OCI-LY1 (cell line): Measurements from ENCODE around the gene TLR8.
A peak's percentile ranks its signal among the peaks of the same experiment; 100 is the strongest.
"Not testable (repeated sequence)": the region's sequence is repeated elsewhere in the genome, so short reads cannot be mapped to it uniquely, and the experiment has no call there.

Experiments
- H2AFZ ChIP-seq: fragments of 200-600 bp; sonication (generic), shearing (Covaris generic); 2 replicates; pipeline ENCODE4 v1.6.0; 2014; ENCODE audit warnings: antibody characterized with exemption, mild to moderate bottlenecking, low read length
- H3F3A ChIP-seq: fragments of 200-600 bp; sonication (generic), shearing (Covaris generic); 2 replicates; pipeline ENCODE4 v1.6.0; 2014; ENCODE audit warnings: mild to moderate bottlenecking, antibody characterized with exemption, low read length, moderate library complexity; ENCODE audit not compliant: insufficient read depth
- H3K27ac ChIP-seq: fragments of 200-600 bp; sonication (generic); 2 replicates; pipeline ENCODE4 v1.5.1; 2014; ENCODE audit warnings: low read length, mixed run types, mild to moderate bottlenecking, low read depth; ENCODE audit not compliant: poor library complexity, severe bottlenecking
- H3K27me3 ChIP-seq: fragments of 200-600 bp; sonication (generic); 2 replicates; pipeline ENCODE4 v1.6.0; 2014; ENCODE audit warnings: antibody characterized with exemption, mild to moderate bottlenecking, low read length, moderate library complexity; ENCODE audit not compliant: insufficient read depth
- H3K36me3 ChIP-seq: fragments of 200-600 bp; sonication (generic); 2 replicates; pipeline ENCODE4 v1.6.1; 2014; ENCODE audit warnings: mild to moderate bottlenecking, antibody characterized with exemption, low read length, moderate library complexity, mixed read lengths; ENCODE audit not compliant: insufficient read depth
- H3K4me1 ChIP-seq: fragments of 200-600 bp; sonication (generic); 2 replicates; pipeline ENCODE4 v1.5.1; 2014; ENCODE audit warnings: mild to moderate bottlenecking, low read length, moderate library complexity; ENCODE audit not compliant: insufficient read depth, severe bottlenecking
- H3K4me2 ChIP-seq: fragments of 200-600 bp; sonication (generic), shearing (Covaris generic); 2 replicates; pipeline ENCODE4 v1.6.1; 2014; ENCODE audit warnings: low read length
- H3K4me3 ChIP-seq: fragments of 200-600 bp; sonication (generic); 2 replicates; pipeline ENCODE4 v1.5.1; 2014; ENCODE audit warnings: low read length, low read depth, mild to moderate bottlenecking, mixed read lengths; ENCODE audit not compliant: poor library complexity, severe bottlenecking
- H3K79me2 ChIP-seq: fragments of 200-600 bp; shearing (Covaris generic); 2 replicates; pipeline ENCODE4 v1.6.1; 2016; ENCODE audit warnings: mixed run types, low read length, mixed read lengths; ENCODE audit not compliant: insufficient read depth
- H3K9ac ChIP-seq: fragments of 200-600 bp; sonication (generic), shearing (Covaris generic); 2 replicates; pipeline ENCODE4 v1.6.1; 2014; ENCODE audit warnings: mild to moderate bottlenecking, low read length, mixed read lengths
- H3K9me2 ChIP-seq: fragments of 200-600 bp; sonication (generic), shearing (Covaris generic); 2 replicates; pipeline ENCODE4 v1.6.1; 2014; ENCODE audit warnings: low read depth, mild to moderate bottlenecking, low read length, mixed read lengths
- H3K9me3 ChIP-seq: fragments of 200-600 bp; shearing (Covaris generic); 2 replicates; pipeline ENCODE4 v1.6.1; 2014; ENCODE audit warnings: low read length, mixed read lengths
- H4K20me1 ChIP-seq: fragments of 200-600 bp; sonication (generic), shearing (Covaris generic); 2 replicates; pipeline ENCODE4 v1.6.0; 2016; ENCODE audit warnings: mild to moderate bottlenecking, low read length; ENCODE audit not compliant: insufficient read depth
- CTCF ChIP-seq: fragments of 200-600 bp; sonication (generic), shearing (Covaris generic); IDR thresholded peaks from 2 replicates; pipeline ENCODE4 v1.5.1; 2017; ENCODE audit warnings: mild to moderate bottlenecking, antibody characterized with exemption, low read length, moderate library complexity, mixed read lengths
- EZH2 ChIP-seq: fragments of 200-600 bp; sonication (generic), shearing (Covaris generic); IDR thresholded peaks from 2 replicates; pipeline ENCODE4 v1.8.0; 2017; ENCODE audit warnings: borderline replicate concordance, mixed run types, mild to moderate bottlenecking, antibody characterized with exemption, low read length, moderate library complexity, mixed read lengths

The TLR8 gene

GRCh38 chrX:12958461-12958860, 52.0 kb downstream of the TLR8 start:
- peak overlapping the region; percentile 45 for H3K4me3 ChIP-seq
- TF ChIP-seq EZH2: no peak
- no peak for TF ChIP-seq CTCF
- H3K27me3 ChIP-seq: no peaks in the 10 kb centered on the region
- no peaks in the 10 kb centered on the region for H3K9me2 ChIP-seq
- no peaks in the 10 kb centered on the region for H3K9me3 ChIP-seq
- H3F3A ChIP-seq: 0 out of 2 replicates have a peak, but pooled peaks cover 8% of the 10 kb centered on the region
- peaks cover 66% of the 10 kb centered on the region for H3K4me1 ChIP-seq
- H2AFZ ChIP-seq: no peak overlapping the region
- H3K79me2 ChIP-seq: no peaks in the 10 kb centered on the region
- peak overlapping the region; percentile 100 for H3K27ac ChIP-seq
- peak overlapping the region; percentile 68 for H3K9ac ChIP-seq
- no peaks in the 10 kb centered on the region for H4K20me1 ChIP-seq
- H3K36me3 ChIP-seq: no peaks in the 10 kb centered on the region
- peak overlapping the region; percentile 64 for H3K4me2 ChIP-seq

DNA sequence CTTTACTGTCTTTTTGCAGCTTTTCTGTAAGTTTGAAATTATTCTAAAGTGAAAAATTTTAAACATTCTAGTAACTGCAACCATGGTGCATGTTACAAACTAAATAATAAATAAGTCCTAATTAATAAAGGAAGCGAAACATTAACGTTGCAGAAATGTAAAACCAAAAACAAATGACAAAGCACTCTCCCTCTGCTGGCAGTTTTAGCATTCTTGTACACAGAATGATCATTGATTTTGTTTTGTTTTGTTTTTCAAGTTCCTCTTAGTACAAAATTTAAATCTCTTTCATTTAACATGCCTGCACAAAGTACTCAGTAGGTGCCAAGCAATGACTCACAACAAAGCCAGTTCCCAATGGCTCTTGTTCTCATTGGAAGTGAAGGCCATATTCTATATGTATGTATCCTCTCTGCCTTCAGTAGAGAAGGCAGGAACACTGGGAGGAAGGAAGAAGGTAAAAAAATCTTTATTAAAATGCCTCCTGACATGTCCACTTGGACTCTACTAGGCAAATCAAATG, 54.8 kb downstream of the TLR8 start:
- H2AFZ ChIP-seq: no peak overlapping the region
- H3K27ac ChIP-seq: no peak overlapping the region

GRCh38 chrX:12962041-12962504, 55.7 kb downstream of the TLR8 start:
- Histone ChIP-seq H3K4me2 (no peak overlapping the region), H3F3A (0 out of 2 replicates have a peak, but pooled peaks cover 8% of the 10 kb centered on the region), H4K20me1 (no peaks in the 10 kb centered on the region), H3K79me2 (no peaks in the 10 kb centered on the region), H3K9me3 (no peaks in the 10 kb centered on the region), H3K9me2 (no peaks in the 10 kb centered on the region), H3K27me3 (no peaks in the 10 kb centered on the region), H3K27ac (no peak overlapping the region), H2AFZ (no peak overlapping the region), H3K4me3 (no peak overlapping the region), H3K9ac (no peak overlapping the region), H3K4me1 (peaks cover 47% of the 10 kb centered on the region), H3K36me3 (no peaks in the 10 kb centered on the region)
- TF ChIP-seq CTCF (no peak), EZH2 (no peak)

More for the DNA sequence above, 54.8 kb downstream of the TLR8 start:
- Histone ChIP-seq H3K4me1 (peaks cover 49% of the 10 kb centered on the region), H3K4me3 (no peak overlapping the region), H3F3A (0 out of 2 replicates have a peak, but pooled peaks cover 8% of the 10 kb centered on the region), H3K79me2 (no peaks in the 10 kb centered on the region), H3K9me2 (no peaks in the 10 kb centered on the region), H4K20me1 (no peaks in the 10 kb centered on the region), H3K9ac (no peak overlapping the region), H3K36me3 (no peaks in the 10 kb centered on the region), H3K4me2 (no peak overlapping the region), H3K27me3 (no peaks in the 10 kb centered on the region), H3K9me3 (no peaks in the 10 kb centered on the region)
- TF ChIP-seq CTCF (no peak), EZH2 (no peak)

DNA sequence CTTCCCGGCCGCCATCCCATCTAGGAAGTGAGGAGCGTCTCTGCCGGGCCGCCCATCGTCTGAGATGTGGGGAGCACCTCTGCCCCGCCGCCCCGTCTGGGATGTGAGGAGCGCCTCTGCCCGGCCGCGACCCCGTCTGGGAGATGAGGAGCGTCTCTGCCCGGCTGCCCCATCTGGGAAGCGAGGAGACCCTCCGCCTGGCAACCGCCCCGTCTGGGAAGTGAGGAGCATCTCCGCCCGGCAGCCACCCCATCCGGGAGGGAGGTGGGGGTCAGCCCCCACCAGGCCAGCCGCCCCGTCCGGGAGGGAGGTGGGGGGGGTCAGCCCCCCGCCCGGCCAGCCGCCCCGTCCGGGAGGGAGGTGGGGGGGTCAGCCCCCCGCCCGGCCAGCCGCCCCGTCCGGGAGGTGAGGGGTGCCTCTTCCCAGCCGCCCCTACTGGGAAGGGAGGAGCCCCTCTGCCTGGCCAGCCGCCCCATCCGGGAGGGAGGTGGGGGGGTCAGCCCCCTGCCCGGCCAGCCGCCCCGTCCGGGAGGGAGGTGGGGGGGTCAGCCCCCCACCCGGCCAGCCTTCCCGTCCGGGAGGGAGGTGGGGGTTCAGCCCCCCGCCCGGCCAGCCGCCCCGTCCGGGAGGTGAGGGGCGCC, 56.9 kb downstream of the TLR8 start:
- H3K9me2 ChIP-seq, H3K9ac ChIP-seq, H3K79me2 ChIP-seq, H3K4me3 ChIP-seq, H2AFZ ChIP-seq, H3K9me3 ChIP-seq, H4K20me1 ChIP-seq, H3K27me3 ChIP-seq, H3K36me3 ChIP-seq, H3K4me2 ChIP-seq, H3K27ac ChIP-seq, H3F3A ChIP-seq: not testable (repeated sequence)
- peaks cover 40% of the 10 kb centered on the region for H3K4me1 ChIP-seq
